ENCODE data around the gene MIS18BP1. TPM values are rescaled to one million over a fixed set of nuclear protein-coding genes. Genes with fewer than 3 reads are reported as not detected.
"Not testable (repeated sequence)": the region's sequence is repeated elsewhere in the genome, so short reads cannot be mapped to it uniquely, and the experiment has no call there.

Gene MIS18BP1
- total and polyA plus RNA-seq, 10 of the 15 experiments (the other 5 are each of a cell fraction or from before 2014, with no cell fraction given): 16.9 to 88.9 (median 57.0) TPM

DNA sequence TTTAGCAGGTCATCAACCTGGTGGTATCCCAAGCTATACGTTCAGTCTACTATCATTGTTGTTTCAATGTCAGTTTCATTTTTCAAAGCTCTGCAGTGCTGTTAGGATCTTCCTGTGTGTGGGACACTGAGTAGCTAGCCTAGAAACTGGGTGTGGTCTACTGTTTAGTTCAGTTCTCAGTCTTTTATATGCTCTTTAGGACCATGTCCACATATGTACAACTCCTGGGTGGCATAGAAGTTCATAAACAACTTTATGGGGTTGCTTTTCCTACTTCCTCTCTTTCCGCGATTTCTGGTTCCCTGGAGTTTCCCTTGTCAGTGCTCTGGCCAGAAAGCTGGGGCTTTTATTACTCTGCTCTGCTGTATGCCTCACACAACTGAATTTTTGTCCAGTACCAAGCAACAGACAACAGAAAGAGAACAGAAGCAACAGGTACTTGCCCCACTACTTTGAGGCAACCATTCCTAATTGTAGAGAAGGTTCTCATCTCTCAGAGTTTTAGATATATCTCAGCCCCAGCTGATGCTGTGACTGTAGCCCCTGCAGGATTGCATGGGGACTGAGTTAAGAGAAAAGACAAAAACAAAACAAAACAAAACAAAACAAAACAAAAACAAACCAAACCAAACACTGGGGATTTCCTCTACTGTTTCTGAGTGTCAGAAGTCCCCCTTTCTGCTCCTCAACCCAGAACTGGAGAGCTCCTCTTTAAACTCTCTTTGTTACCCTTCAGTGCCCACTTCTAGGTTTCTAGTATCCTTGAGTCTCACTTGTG is 30.3 kb downstream of the MIS18BP1 start:
- Histone ChIP-seq H2AFZ (ENCODE audit: control insufficient read depth, low read depth, low read length) (no peak overlapping the region), H3K4me1 (ENCODE audit: control insufficient read depth, insufficient read depth, low read length) (peaks cover 7% of the 10 kb centered on the region), H4K20me1 (ENCODE audit: control insufficient read depth, insufficient read depth) (no peaks in the 10 kb centered on the region), H3K36me3 (ENCODE audit: control insufficient read depth in 2 of 2, insufficient read depth in 2 of 2, low read length in 1 of 2) (peaks cover 0 to 18% of the 10 kb centered on the region in 2 experiments; a peak in 2 of 4 replicates), H3K79me2 (ENCODE audit: control insufficient read depth, insufficient read depth, low read length) (no peaks in the 10 kb centered on the region; the same call in 1 of the 2 replicates), H3K4me2 (ENCODE audit: control insufficient read depth, insufficient read depth) (no peak overlapping the region), H3K9ac (ENCODE audit: control insufficient read depth, insufficient read depth, low read length) (no peak overlapping the region), H3K4me3 (no peak overlapping the region), H3K9me3 (replicated peaks; ENCODE audit: control insufficient read depth, insufficient read depth, low read length) (no peaks in the 10 kb centered on the region), H3K27ac (ENCODE audit: control insufficient read depth, insufficient read depth) (0 out of 2 replicates have a peak overlapping the region, but pooled peaks have one; percentile 20), H3K27me3 (replicated peaks in 1 of 2; ENCODE audit: control insufficient read depth in 2 of 2, insufficient read depth in 2 of 2, low read length in 1 of 2) (no peaks in the 10 kb centered on the region)
- TF ChIP-seq SUZ12 (IDR thresholded peaks at IDR 0.05; ENCODE audit: unreplicated experiment) (no peak), BCL11A (IDR thresholded peaks at IDR 0.05; ENCODE audit: low read depth, low read length) (no peak), STAT3 (IDR thresholded peaks at IDR 0.05; ENCODE audit: low read depth, low read length) (no peak), RUNX3 (IDR thresholded peaks at IDR 0.05; ENCODE audit: low read length) (0 out of 2 replicates have a peak, but pooled peaks have one; percentile 8), SPI1 (IDR thresholded peaks at IDR 0.05; ENCODE audit: borderline replicate concordance, insufficient read depth, low read depth, low read length) (peak; percentile 60; the same call in 1 of the 2 replicates), ETV6 (conservative IDR thresholded peaks at IDR 0.05 in 1 of 2, IDR thresholded peaks at IDR 0.05 in 1 of 2; ENCODE audit: borderline replicate concordance in 1 of 2, low read depth in 1 of 2) (peak in 1 of 2 experiments; percentile 24; a peak in 1 of 4 replicates)
- TF ChIP-seq, protein P1, sequence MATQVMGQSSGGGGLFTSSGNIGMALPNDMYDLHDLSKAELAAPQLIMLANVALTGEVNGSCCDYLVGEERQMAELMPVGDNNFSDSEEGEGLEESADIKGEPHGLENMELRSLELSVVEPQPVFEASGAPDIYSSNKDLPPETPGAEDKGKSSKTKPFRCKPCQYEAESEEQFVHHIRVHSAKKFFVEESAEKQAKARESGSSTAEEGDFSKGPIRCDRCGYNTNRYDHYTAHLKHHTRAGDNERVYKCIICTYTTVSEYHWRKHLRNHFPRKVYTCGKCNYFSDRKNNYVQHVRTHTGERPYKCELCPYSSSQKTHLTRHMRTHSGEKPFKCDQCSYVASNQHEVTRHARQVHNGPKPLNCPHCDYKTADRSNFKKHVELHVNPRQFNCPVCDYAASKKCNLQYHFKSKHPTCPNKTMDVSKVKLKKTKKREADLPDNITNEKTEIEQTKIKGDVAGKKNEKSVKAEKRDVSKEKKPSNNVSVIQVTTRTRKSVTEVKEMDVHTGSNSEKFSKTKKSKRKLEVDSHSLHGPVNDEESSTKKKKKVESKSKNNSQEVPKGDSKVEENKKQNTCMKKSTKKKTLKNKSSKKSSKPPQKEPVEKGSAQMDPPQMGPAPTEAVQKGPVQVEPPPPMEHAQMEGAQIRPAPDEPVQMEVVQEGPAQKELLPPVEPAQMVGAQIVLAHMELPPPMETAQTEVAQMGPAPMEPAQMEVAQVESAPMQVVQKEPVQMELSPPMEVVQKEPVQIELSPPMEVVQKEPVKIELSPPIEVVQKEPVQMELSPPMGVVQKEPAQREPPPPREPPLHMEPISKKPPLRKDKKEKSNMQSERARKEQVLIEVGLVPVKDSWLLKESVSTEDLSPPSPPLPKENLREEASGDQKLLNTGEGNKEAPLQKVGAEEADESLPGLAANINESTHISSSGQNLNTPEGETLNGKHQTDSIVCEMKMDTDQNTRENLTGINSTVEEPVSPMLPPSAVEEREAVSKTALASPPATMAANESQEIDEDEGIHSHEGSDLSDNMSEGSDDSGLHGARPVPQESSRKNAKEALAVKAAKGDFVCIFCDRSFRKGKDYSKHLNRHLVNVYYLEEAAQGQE (IDR thresholded peaks at IDR 0.05; ENCODE audit: low read depth, low read length): no peak
- intact Hi-C loops (cut with micrococcal nuclease; ENCODE audit: unreplicated experiment) (no loop called here), in situ Hi-C loops (cut with MboI) (no loop called here)
- BruUV-seq (replicated peaks): no TSS peak
- POLR2A ChIA-PET: interaction anchor here (0.7 to 1.4 kb wide), 2 partner anchors 9 to 89 kb away, joined by 3 read pairs; partner anchors contain the start of gene FKBP3
- SMC1A ChIA-PET (ENCODE audit: uncharacterized antibody, unreplicated experiment): interaction anchor here (0.9 to 1.5 kb wide), 3 partner anchors 10 to 78 kb away, joined by 3 to 5 read pairs (median 4); no protein-coding TSS in a partner anchor
- FAIRE-seq: peak; percentile 31
- 84% methylated on average over 3 of the region's 3 CpGs for WGBS (ENCODE audit: insufficient coverage, insufficient replicate concordance, low lambda C conversion rate, missing lambda C conversion rate)
- ATAC-seq: peak; percentile 79
- no peak for DNase-seq (ENCODE audit: low read depth, low spot score)
- RAD21 ChIA-PET (ENCODE audit: unreplicated experiment): interaction anchor here (0.8 to 1.4 kb wide), 2 partner anchors 31 to 35 kb away, joined by 3 read pairs; partner anchors contain the start of gene MIS18BP1
- CTCF ChIA-PET: interaction anchor here (0.8 kb wide), 1 partner anchor 14 kb away, joined by 3 read pairs; no protein-coding TSS in a partner anchor

DNA sequence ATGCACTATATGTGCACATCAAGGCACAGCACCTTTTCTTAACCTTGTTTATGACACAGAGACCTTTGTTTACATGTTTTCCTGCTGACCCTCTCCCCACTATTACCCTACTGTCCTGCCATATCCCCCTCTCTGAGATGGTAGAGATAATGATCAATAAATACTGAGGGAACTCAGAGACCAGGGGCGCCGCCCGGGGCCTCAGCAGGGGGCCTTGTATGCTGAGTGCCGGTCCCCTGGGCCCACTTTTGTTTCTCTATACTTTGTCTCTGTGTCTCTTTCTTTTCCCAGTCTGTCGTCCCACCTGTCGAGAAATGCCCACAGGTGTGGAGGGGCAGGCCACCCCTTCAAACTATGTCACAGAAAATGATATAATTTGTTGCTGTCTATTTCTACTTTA is 38.7 kb downstream of the MIS18BP1 start:
- RAD21 ChIA-PET (ENCODE audit: unreplicated experiment): interaction anchor here (1.0 kb wide), 1 partner anchor 43 kb away, joined by 3 read pairs; no protein-coding TSS in a partner anchor
- DNase-seq (ENCODE audit: low read depth, low spot score); H3K27me3 ChIP-seq (replicated peaks in 1 of 2; ENCODE audit: control insufficient read depth in 2 of 2, insufficient read depth in 2 of 2, low read length in 1 of 2); ATAC-seq; CTCF ChIA-PET; BruUV-seq (replicated peaks); H2AFZ ChIP-seq (ENCODE audit: control insufficient read depth, low read depth, low read length); H4K20me1 ChIP-seq (ENCODE audit: control insufficient read depth, insufficient read depth); H3K79me2 ChIP-seq (ENCODE audit: control insufficient read depth, insufficient read depth, low read length); SMC1A ChIA-PET (ENCODE audit: uncharacterized antibody, unreplicated experiment); H3K27ac ChIP-seq (ENCODE audit: control insufficient read depth, insufficient read depth); POLR2A ChIA-PET; intact Hi-C loops (cut with micrococcal nuclease; ENCODE audit: unreplicated experiment); in situ Hi-C loops (cut with MboI); H3K9me3 ChIP-seq (replicated peaks; ENCODE audit: control insufficient read depth, insufficient read depth, low read length); H3K4me1 ChIP-seq (ENCODE audit: control insufficient read depth, insufficient read depth, low read length); H3K9ac ChIP-seq (ENCODE audit: control insufficient read depth, insufficient read depth, low read length); FAIRE-seq; H3K4me2 ChIP-seq (ENCODE audit: control insufficient read depth, insufficient read depth); H3K4me3 ChIP-seq: not testable (repeated sequence)
- H3K36me3 ChIP-seq (ENCODE audit: control insufficient read depth in 2 of 2, insufficient read depth in 2 of 2, low read length in 1 of 2): peaks cover 8 to 18% of the 10 kb centered on the region in 2 experiments; a peak in 3 of 4 replicates
- 100% methylated on average over 6 of the region's 6 CpGs for WGBS (ENCODE audit: insufficient coverage, insufficient replicate concordance, low lambda C conversion rate, missing lambda C conversion rate)
